Gastrocnemius medialis (tissue), 4 donors: ENCODE results near the gene WDR62. TPM values are rescaled to one million over a fixed set of nuclear protein-coding genes. Genes with fewer than 3 reads are reported as not detected.

Experiments used
- ATAC-seq, 2 donors: fragments of 150-250 bp; one replicate each; pipeline ENCODE4 v1.9.1; 2016
- DNase-seq, 2 donors: peaks; one replicate each; pipeline ENCODE4 v3.0.0-alpha.2; 2019
- H3K27ac ChIP-seq, 4 donors: fragments of 200-600 bp; sonication (generic); 1 replicate in 1 of 4; 2 replicates in 3 of 4; pipeline ENCODE4 v1.5.1; 2016 to 2018; ENCODE audit warnings: mild to moderate bottlenecking in 2 of 4, moderate library complexity in 1 of 4
- H3K27me3 ChIP-seq, 3 donors: fragments of 200-600 bp; sonication (generic) in 2 of 3; 1 replicate in 1 of 3; 2 replicates in 2 of 3; pipeline versions ENCODE4 v1.5.1 to v1.6.0; 2016 to 2019; ENCODE audit warnings: mild to moderate bottlenecking in 1 of 3, moderate library complexity in 1 of 3
- H3K36me3 ChIP-seq, 2 donors: fragments of 200-600 bp; sonication (generic) in 1 of 2; one replicate each; pipeline ENCODE4 v1.5.1; 2017 to 2018
- H3K4me1 ChIP-seq, 2 donors: fragments of 200-600 bp; sonication (generic) in 1 of 2; one replicate each; pipeline ENCODE4 v1.5.1; 2016 to 2017; ENCODE audit warnings: mild to moderate bottlenecking in 2 of 2
- H3K4me3 ChIP-seq, 4 donors: fragments of 200-600 bp; sonication (generic) in 3 of 4; 1 replicate in 1 of 4; 2 replicates in 3 of 4; pipeline ENCODE4 v1.5.1; 2016 to 2019; ENCODE audit warnings: mild to moderate bottlenecking in 2 of 4
- H3K9me3 ChIP-seq, 3 donors: fragments of 200-600 bp; sonication (generic) in 2 of 3; 1 replicate in 1 of 3; 2 replicates in 2 of 3; pipeline ENCODE4 v1.5.1; 2016 to 2019
- POLR2A ChIP-seq, 2 donors: fragments of 450-650 bp; IDR thresholded peaks; one replicate each; pipeline ENCODE4 v1.6.1; 2017; ENCODE audit warnings: antibody characterized with exemption in 2 of 2, mild to moderate bottlenecking in 2 of 2, moderate library complexity in 2 of 2
- in situ Hi-C, 4 donors: fragments of 200-750 bp; cut with MboI; loops; one replicate each; pipeline versions ENCODE4 v1.15.0 to v1.8.0; 2017; ENCODE audit warnings: low sequenced_read_pairs in 4 of 4
- intact Hi-C: fragments of 100-400 bp; cut with DNase I; formaldehyde crosslinking; loops from one replicate; pipeline ENCODE4 v1.15.1; 2023; ENCODE audit warnings: low total_unique reads
- total RNA-seq, 4 donors: library from RNA; depleted of rRNA; stranded (reverse); fragments of >200 nt; gene quantifications; one replicate each; pipeline versions ENCODE4 v1.1.0 to v1.2.3, GENCODE V29; 2016
- TF ChIP-seq, protein P1 (sequence below), 5 experiments: fragments of 450-650 bp in 3 of 5; fragments of 200-600 bp in 2 of 5; sonication (generic) in 2 of 5; IDR thresholded peaks in 4 of 5; conservative IDR thresholded peaks in 1 of 5; 1 replicate in 4 of 5; 2 replicates in 1 of 5; pipeline ENCODE4 v1.5.1; 2016 to 2019; ENCODE audit warnings: antibody characterized with exemption in 5 of 5, mild to moderate bottlenecking in 3 of 5, moderate library complexity in 3 of 5

Gene WDR62
- total RNA-seq, 4 donors from 2014 or later: 0.20 to 2.1 (median 1.0) TPM

DNA sequence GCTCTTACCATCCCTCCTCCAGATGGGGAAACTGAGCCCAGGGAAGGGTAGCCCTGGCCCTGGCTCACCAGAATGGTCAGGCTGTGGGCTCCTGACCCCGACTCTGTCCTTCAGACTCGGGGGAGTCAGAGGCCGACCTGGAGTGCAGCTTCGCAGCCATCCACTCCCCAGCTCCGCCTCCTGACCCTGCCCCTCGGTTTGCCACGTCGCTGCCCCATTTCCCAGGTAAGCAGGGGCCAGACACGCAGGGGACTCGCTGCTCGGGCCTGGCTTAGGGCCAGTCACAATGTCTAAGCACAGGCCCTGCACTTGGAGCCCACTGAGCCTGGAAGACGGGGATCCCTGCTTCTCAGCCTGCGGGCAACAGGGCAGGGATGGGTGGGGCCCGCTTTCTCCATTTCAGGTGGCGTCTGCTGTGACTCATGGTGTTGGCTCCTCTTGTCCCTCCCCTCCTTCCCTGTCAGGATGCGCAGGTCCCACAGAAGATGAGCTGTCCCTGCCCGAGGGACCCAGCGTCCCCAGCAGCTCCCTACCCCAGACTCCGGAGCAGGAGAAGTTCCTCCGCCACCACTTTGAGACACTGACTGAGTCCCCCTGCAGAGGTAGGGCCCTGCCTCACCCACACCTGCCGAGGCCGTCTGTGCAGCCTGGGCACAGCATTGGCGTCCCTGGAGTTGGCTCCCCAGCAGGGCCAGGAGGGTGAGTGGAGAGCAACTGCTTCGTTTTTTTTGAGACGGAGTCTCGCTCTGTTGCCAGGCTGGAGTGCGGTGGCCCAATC, 47.0 kb downstream of the WDR62 start:
- no peak overlapping the region for H3K4me3 ChIP-seq
- TF ChIP-seq, protein P1, sequence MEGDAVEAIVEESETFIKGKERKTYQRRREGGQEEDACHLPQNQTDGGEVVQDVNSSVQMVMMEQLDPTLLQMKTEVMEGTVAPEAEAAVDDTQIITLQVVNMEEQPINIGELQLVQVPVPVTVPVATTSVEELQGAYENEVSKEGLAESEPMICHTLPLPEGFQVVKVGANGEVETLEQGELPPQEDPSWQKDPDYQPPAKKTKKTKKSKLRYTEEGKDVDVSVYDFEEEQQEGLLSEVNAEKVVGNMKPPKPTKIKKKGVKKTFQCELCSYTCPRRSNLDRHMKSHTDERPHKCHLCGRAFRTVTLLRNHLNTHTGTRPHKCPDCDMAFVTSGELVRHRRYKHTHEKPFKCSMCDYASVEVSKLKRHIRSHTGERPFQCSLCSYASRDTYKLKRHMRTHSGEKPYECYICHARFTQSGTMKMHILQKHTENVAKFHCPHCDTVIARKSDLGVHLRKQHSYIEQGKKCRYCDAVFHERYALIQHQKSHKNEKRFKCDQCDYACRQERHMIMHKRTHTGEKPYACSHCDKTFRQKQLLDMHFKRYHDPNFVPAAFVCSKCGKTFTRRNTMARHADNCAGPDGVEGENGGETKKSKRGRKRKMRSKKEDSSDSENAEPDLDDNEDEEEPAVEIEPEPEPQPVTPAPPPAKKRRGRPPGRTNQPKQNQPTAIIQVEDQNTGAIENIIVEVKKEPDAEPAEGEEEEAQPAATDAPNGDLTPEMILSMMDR (IDR thresholded peaks at IDR 0.05 in 4 of 5, conservative IDR thresholded peaks at IDR 0.05 in 1 of 5): no peak
- no peak for TF ChIP-seq POLR2A (IDR thresholded peaks at IDR 0.05)
- intact Hi-C loops: loop anchor here (5.0 kb wide), 1 partner anchor 39 kb away; no protein-coding TSS in a partner anchor

DNA sequence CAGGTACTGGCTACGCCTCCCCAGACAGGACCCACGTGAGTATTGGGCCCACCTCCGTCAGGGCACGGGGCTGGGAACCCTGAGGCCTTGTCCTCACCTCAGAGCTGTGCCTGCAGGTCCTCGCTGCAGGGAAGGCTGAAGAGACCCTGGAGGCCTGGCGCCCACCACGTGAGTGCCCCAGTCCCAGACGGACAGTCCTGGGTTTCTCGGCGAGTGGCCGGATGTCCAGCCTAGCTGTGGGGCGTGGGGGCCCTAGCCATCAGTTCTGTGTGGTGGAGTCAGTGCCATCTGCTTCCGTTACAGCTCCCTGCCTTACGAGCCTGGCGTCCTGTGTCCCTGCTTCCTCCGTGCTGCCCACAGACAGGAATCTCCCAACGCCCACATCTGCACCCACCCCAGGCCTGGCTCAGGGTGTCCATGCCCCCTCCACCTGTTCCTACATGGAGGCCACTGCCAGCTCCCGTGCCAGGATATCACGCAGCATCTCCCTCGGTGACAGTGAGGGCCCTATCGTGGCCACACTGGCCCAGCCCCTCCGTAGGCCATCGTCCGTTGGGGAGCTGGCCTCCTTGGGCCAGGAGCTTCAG, 48.4 kb downstream of the WDR62 start:
- Histone ChIP-seq H3K4me1 (peaks cover 27 to 41% of the 10 kb centered on the region in 2 donors), H3K27ac (peak overlapping the region in 2 of 4 donors; percentile 38 to 76), H3K4me3 (no peak overlapping the region), H3K36me3 (no peaks in the 10 kb centered on the region), H3K9me3 (no peaks in the 10 kb centered on the region), H3K27me3 (no peaks in the 10 kb centered on the region)
- DNase-seq (no peak), ATAC-seq (no peak)
- TF ChIP-seq POLR2A (IDR thresholded peaks at IDR 0.05): no peak
- TF ChIP-seq, protein P1 (IDR thresholded peaks at IDR 0.05 in 4 of 5, conservative IDR thresholded peaks at IDR 0.05 in 1 of 5): no peak
- intact Hi-C loops: loop anchor here (5.0 kb wide), 1 partner anchor 41 kb away; no protein-coding TSS in a partner anchor
- in situ Hi-C loops: no loop called here

More for the DNA sequence above, 47.0 kb downstream of the WDR62 start:
- H3K4me1 ChIP-seq: peaks cover 27 to 41% of the 10 kb centered on the region in 2 donors
- H3K36me3 ChIP-seq: no peaks in the 10 kb centered on the region
- ATAC-seq (peak; percentile 30 to 43), DNase-seq (peak in 1 of 2 donors; percentile 49)
- in situ Hi-C loops: no loop called here
- no peaks in the 10 kb centered on the region for H3K27me3 ChIP-seq
- H3K9me3 ChIP-seq: no peaks in the 10 kb centered on the region
- peak overlapping the region; percentile 44 to 86 (median 78) for H3K27ac ChIP-seq

DNA sequence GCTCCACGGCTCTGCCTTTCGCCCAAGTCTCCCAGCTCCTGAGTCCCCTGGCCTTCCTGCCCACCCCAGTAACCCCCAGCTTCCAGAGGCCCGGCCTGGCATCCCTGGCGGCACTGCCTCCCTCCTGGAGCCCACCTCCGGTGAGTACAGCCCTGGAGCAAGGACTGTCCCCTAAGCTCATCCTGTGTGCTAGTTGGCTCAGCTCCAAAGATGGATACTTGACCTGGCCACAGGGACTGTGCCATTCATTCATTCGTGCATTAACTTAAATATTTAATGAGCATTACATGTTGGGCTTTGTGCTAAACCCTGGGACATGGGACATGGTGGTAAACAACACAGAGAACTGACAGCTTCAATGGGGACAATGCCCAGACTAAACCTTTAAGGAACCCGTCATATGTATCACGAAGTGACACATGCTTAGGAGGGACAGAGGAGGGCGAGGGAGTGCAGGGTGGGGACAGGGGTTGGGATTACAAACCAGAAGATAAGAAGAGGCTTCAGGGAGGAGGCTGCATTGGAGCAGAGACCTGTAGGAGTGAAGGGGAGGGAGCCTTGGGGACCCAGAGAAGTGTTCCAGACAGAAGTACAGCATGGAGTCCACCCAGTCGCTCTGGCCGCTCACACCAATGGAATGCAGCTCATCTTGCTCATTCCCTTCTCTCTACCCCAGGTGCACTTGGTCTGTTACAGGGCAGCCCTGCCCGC, 49.3 kb downstream of the WDR62 start:
- peaks cover 27 to 41% of the 10 kb centered on the region in 2 donors for H3K4me1 ChIP-seq
- H3K27ac ChIP-seq: peak overlapping the region in 2 of 4 donors; percentile 38 to 42
- ATAC-seq (no peak), DNase-seq (no peak)
- intact Hi-C loops: loop anchor here (5.0 kb wide), 1 partner anchor 42 kb away; no protein-coding TSS in a partner anchor
- no peaks in the 10 kb centered on the region for H3K27me3 ChIP-seq
- no peak overlapping the region for H3K4me3 ChIP-seq
- H3K9me3 ChIP-seq: no peaks in the 10 kb centered on the region
- TF ChIP-seq, protein P1 (IDR thresholded peaks at IDR 0.05 in 4 of 5, conservative IDR thresholded peaks at IDR 0.05 in 1 of 5): no peak
- no peak for TF ChIP-seq POLR2A (IDR thresholded peaks at IDR 0.05)
- in situ Hi-C loops: no loop called here
- H3K36me3 ChIP-seq: no peaks in the 10 kb centered on the region

DNA sequence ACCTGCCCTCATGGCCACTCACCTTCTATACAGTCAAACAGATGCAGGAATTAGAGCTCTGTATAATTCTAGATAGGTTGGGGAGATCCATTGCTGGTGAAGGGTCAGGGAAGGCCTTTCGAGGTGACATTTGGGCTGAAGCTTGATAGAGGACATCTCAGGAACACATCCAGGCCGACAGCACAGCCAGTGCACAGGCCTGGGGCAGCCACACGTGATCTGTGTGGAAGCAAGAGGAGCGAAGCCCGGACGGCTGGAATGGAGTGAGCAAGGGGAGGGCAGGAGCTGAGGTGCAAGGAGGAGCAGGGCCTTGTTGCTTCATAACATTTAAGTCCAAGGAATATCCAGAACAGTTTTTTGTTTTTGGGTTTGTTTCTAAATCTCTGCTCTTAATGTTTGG, 51.7 kb downstream of the WDR62 start:
- in situ Hi-C loops (no loop called here), intact Hi-C loops (no loop called here)
- H3K9me3 ChIP-seq: no peaks in the 10 kb centered on the region
- peak overlapping the region in 1 of 4 donors; percentile 59 for H3K27ac ChIP-seq
- no peak for ATAC-seq
- no peak overlapping the region for H3K4me3 ChIP-seq
- H3K36me3 ChIP-seq: peaks cover 0 to 10% of the 10 kb centered on the region in 2 donors
- H3K4me1 ChIP-seq: peaks cover 7 to 23% of the 10 kb centered on the region in 2 donors
- no peaks in the 10 kb centered on the region for H3K27me3 ChIP-seq
- no peak for TF ChIP-seq POLR2A (IDR thresholded peaks at IDR 0.05)
- TF ChIP-seq, protein P1 (IDR thresholded peaks at IDR 0.05 in 4 of 5, conservative IDR thresholded peaks at IDR 0.05 in 1 of 5): no peak
- no peak for DNase-seq
